Glomerular visceral epithelial cell (primary cell): ENCODE measurements around the gene FOSB.
"Not testable (repeated sequence)": the region's sequence is repeated elsewhere in the genome, so short reads cannot be mapped to it uniquely, and the experiment has no call there.

Experiments
- DNase-seq: peaks from one replicate; pipeline ENCODE4 v3.0.0-alpha.2; 2016; ENCODE audit errors: extremely low spot score

The FOSB gene

GRCh38 chr19:45506246-45506988, 38.6 kb downstream of the FOSB start:
- DNase-seq: peak; percentile 95

- DNase-seq: peak; percentile 90
Observed at GRCh38 chr19:45506989-45507871, 39.4 kb downstream of the FOSB start, which contains the start of gene VASP. TSS of gene VASP (plus strand) at chr19:45507479. CDS start at chr19:45507772, 293 bp downstream.

GRCh38 chr19:45507872-45508416, 40.1 kb downstream of the FOSB start:
- no peak for DNase-seq

- peak; percentile 63 for DNase-seq
Observed at GRCh38 chr19:45508417-45508860, 40.6 kb downstream of the FOSB start.

- DNase-seq: peak; percentile 89
Observed at GRCh38 chr19:45508861-45509691, 41.3 kb downstream of the FOSB start.

GRCh38 chr19:45509692-45510015, 41.9 kb downstream of the FOSB start:
- DNase-seq: no peak

GRCh38 chr19:45510352-45510751, 42.6 kb downstream of the FOSB start:
- DNase-seq: not testable (repeated sequence)

GRCh38 chr19:45511074-45511473, 43.3 kb downstream of the FOSB start:
- no peak for DNase-seq

- no peak for DNase-seq
Observed at GRCh38 chr19:45512881-45513483, 45.2 kb downstream of the FOSB start.

GRCh38 chr19:45514376-45515051, 46.7 kb downstream of the FOSB start:
- no peak for DNase-seq

- DNase-seq: no peak
Observed at GRCh38 chr19:45515081-45515624, 47.4 kb downstream of the FOSB start.

GRCh38 chr19:45515807-45516401, 48.1 kb downstream of the FOSB start:
- no peak for DNase-seq

- no peak for DNase-seq
Observed at GRCh38 chr19:45517238-45517637, 49.4 kb downstream of the FOSB start.

GRCh38 chr19:45517641-45518468, 50.1 kb downstream of the FOSB start:
- no peak for DNase-seq

GRCh38 chr19:45518469-45518826, 50.7 kb downstream of the FOSB start:
- DNase-seq: no peak

- DNase-seq: no peak
Observed at GRCh38 chr19:45522010-45522941, 54.5 kb downstream of the FOSB start.

GRCh38 chr19:45523642-45524256, 56.0 kb downstream of the FOSB start:
- DNase-seq: peak; percentile 88
